SK-N-SH (cell line): ENCODE results near the gene HOXB8.
A peak's percentile ranks its signal among the peaks of the same experiment; 100 is the strongest.

ENCODE experiments used
- EZH2phosphoT487 ChIP-seq: fragments of 200-600 bp; sonication (generic); IDR thresholded peaks from 2 replicates; pipeline ENCODE4 v1.6.1; 2017; ENCODE audit warnings: low read depth, mixed run types, mild to moderate bottlenecking, antibody characterized with exemption, moderate library complexity, borderline replicate concordance
- JUND ChIP-seq: IDR thresholded peaks from 2 replicates; pipeline ENCODE4 v1.4.0; 2012
- MXI1 ChIP-seq: IDR thresholded peaks from 2 replicates; pipeline ENCODE4 v1.6.1; 2012; ENCODE audit warnings: mild to moderate bottlenecking, low read depth, low read length, improper control_type of control experiment
- NFIC ChIP-seq: IDR thresholded peaks from 2 replicates; pipeline ENCODE4 v1.4.0; 2012; ENCODE audit warnings: borderline replicate concordance
- RFX5 ChIP-seq: IDR thresholded peaks from 2 replicates; pipeline ENCODE4 v1.6.1; 2012; ENCODE audit warnings: mild to moderate bottlenecking, improper control_type of control experiment, low read length
- RXRA ChIP-seq: IDR thresholded peaks from 2 replicates; pipeline ENCODE4 v1.4.0; 2012; ENCODE audit warnings: low read depth, mild to moderate bottlenecking, borderline replicate concordance
- SIN3A ChIP-seq: IDR thresholded peaks from 2 replicates; pipeline ENCODE4 v1.6.1; 2012; ENCODE audit warnings: low read depth, mild to moderate bottlenecking, low read length, moderate library complexity, borderline replicate concordance
- SMC3 ChIP-seq: IDR thresholded peaks from 2 replicates; pipeline ENCODE4 v1.6.1; 2012; ENCODE audit warnings: low read depth, low read length, improper control_type of control experiment
- TAF1 ChIP-seq: IDR thresholded peaks from 2 replicates; pipeline ENCODE4 v1.6.1; 2012; ENCODE audit warnings: low read depth, mild to moderate bottlenecking, low read length, moderate library complexity, borderline replicate concordance
- TCF12 ChIP-seq: IDR thresholded peaks from 2 replicates; pipeline ENCODE4 v1.4.0; 2012
- TF ChIP-seq, protein P1 (sequence below): fragments of 200-600 bp; sonication (generic); IDR thresholded peaks from 2 replicates; pipeline ENCODE4 v1.6.1; 2017; ENCODE audit warnings: antibody characterized with exemption, mild to moderate bottlenecking, moderate library complexity
- TF ChIP-seq, protein P2 (sequence below): IDR thresholded peaks from 2 replicates; pipeline ENCODE4 v1.4.0; 2012; ENCODE audit warnings: low read depth
- TF ChIP-seq, protein P3 (sequence below): fragments of 150-350 bp; IDR thresholded peaks from 2 replicates; pipeline ENCODE4 v1.6.1; 2017; ENCODE audit warnings: antibody characterized with exemption, low read length, low read depth, borderline replicate concordance
- TF ChIP-seq, protein P4 (sequence below): IDR thresholded peaks from 2 replicates; pipeline ENCODE4 v1.4.0; 2012; ENCODE audit warnings: low read depth, borderline replicate concordance

DNA sequence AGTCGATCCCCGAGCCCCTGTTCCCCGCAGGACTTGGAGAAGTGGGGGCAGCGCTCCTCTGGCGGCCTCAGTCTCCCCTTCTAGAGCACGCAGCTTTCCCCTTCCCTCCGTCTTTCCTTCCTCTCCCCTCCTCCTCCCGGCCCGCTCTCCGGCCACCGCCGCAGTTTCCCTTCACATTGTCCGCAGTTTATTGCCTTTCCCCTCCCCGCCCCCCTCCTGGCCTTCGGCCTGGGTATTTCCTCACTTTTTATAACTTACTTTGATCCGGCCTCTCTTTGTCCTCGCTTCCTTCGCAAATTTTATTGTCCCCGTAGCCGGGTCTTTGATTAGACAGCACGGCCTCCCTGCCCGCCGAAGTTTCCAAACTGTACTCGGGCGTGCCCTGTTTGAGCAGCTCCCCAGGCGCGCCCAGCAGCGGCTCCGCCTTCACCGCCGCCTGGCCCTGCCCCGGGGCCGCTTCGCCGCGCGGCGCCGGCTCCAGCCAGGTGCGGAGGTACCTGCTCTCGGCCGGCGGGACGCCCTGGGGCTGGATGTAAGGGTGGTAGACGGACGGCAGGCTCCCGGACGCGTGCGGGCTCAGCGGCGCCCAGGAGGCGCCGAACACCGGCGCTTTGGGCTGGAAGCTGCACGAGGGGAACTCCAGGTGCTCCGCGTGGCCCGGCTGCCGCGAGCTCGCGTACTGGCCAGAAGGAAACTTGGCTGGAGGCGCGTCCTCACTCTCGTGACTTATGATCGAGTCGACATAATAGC is 10.6 kb upstream of the HOXB8 start:
- TF ChIP-seq, protein P1, sequence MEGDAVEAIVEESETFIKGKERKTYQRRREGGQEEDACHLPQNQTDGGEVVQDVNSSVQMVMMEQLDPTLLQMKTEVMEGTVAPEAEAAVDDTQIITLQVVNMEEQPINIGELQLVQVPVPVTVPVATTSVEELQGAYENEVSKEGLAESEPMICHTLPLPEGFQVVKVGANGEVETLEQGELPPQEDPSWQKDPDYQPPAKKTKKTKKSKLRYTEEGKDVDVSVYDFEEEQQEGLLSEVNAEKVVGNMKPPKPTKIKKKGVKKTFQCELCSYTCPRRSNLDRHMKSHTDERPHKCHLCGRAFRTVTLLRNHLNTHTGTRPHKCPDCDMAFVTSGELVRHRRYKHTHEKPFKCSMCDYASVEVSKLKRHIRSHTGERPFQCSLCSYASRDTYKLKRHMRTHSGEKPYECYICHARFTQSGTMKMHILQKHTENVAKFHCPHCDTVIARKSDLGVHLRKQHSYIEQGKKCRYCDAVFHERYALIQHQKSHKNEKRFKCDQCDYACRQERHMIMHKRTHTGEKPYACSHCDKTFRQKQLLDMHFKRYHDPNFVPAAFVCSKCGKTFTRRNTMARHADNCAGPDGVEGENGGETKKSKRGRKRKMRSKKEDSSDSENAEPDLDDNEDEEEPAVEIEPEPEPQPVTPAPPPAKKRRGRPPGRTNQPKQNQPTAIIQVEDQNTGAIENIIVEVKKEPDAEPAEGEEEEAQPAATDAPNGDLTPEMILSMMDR: no peak
- peak; percentile 100 for TF ChIP-seq EZH2phosphoT487
- TF ChIP-seq SIN3A: no peak
- TF ChIP-seq, protein P2, sequence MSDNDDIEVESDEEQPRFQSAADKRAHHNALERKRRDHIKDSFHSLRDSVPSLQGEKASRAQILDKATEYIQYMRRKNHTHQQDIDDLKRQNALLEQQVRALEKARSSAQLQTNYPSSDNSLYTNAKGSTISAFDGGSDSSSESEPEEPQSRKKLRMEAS: no peak
- no peak for TF ChIP-seq MXI1
- no peak for TF ChIP-seq RXRA
- TF ChIP-seq JUND: no peak
- TF ChIP-seq RFX5: no peak
- no peak for TF ChIP-seq NFIC
- no peak for TF ChIP-seq TAF1
- TF ChIP-seq, protein P3, sequence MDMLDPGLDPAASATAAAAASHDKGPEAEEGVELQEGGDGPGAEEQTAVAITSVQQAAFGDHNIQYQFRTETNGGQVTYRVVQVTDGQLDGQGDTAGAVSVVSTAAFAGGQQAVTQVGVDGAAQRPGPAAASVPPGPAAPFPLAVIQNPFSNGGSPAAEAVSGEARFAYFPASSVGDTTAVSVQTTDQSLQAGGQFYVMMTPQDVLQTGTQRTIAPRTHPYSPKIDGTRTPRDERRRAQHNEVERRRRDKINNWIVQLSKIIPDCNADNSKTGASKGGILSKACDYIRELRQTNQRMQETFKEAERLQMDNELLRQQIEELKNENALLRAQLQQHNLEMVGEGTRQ: no peak
- TF ChIP-seq TCF12: no peak
- TF ChIP-seq, protein P4, sequence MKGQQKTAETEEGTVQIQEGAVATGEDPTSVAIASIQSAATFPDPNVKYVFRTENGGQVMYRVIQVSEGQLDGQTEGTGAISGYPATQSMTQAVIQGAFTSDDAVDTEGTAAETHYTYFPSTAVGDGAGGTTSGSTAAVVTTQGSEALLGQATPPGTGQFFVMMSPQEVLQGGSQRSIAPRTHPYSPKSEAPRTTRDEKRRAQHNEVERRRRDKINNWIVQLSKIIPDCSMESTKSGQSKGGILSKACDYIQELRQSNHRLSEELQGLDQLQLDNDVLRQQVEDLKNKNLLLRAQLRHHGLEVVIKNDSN: no peak
- TF ChIP-seq SMC3: no peak
